Muscle of leg (tissue), 11 donors: ENCODE data around the gene ZBTB22. TPM values are rescaled to one million over a fixed set of nuclear protein-coding genes. Genes with fewer than 3 reads are reported as not detected.
A peak's percentile ranks its signal among the peaks of the same experiment; 100 is the strongest.
"Not testable (repeated sequence)": the region's sequence is repeated elsewhere in the genome, so short reads cannot be mapped to it uniquely, and the experiment has no call there.

ENCODE experiments used
- DNase-seq: peaks from one replicate; pipeline ENCODE4 v3.0.0; 2013
- H3K27ac ChIP-seq: one replicate; pipeline ENCODE4 v1.5.1; 2013; ENCODE audit warnings: mild to moderate bottlenecking, low read length, control low read depth
- H3K27me3 ChIP-seq: one replicate; pipeline ENCODE4 v1.6.1; 2013; ENCODE audit warnings: low read length; ENCODE audit not compliant: control insufficient read depth, insufficient read depth
- H3K36me3 ChIP-seq: one replicate; pipeline ENCODE4 v1.6.1; 2013; ENCODE audit warnings: low read length; ENCODE audit not compliant: control insufficient read depth, insufficient read depth
- H3K4me1 ChIP-seq: one replicate; pipeline ENCODE4 v1.6.1; 2013; ENCODE audit warnings: low read length; ENCODE audit not compliant: control insufficient read depth, insufficient read depth
- H3K4me3 ChIP-seq: one replicate; pipeline ENCODE4 v1.5.1; 2013; ENCODE audit warnings: low read length, control low read depth
- H3K9me3 ChIP-seq: replicated peaks from 2 replicates; pipeline ENCODE4 v1.6.1; 2013; ENCODE audit warnings: low read depth, low read length; ENCODE audit not compliant: control insufficient read depth
- WGBS: methylation state at CpG from one replicate; pipeline ENCODE4 v1.1.5; 2013; ENCODE audit warnings: missing lambda C conversion rate; ENCODE audit not compliant: insufficient coverage; 5-methylcytosine and 5-hydroxymethylcytosine counted together
- polyA plus RNA-seq, 8 donors: library from polyadenylated mRNA; unstranded; fragments of 120-200 nt; gene quantifications; one replicate each; pipeline versions ENCODE4 v1.2.1 to v1.2.3, GENCODE V29; 2013; ENCODE audit warnings: inconsistent platforms in 1 of 8, low replicate concordance in 1 of 8; ENCODE audit not compliant: insufficient read length in 8 of 8, insufficient read depth in 1 of 8
- total RNA-seq: library from RNA; stranded (reverse); fragments of 120-200 nt; gene quantifications from one replicate; pipeline ENCODE4 v1.2.4, GENCODE V29; 2013

ZBTB22 gene
- total and polyA plus RNA-seq, 9 donors = 13.7 to 18.6 (median 15.8) TPM

- DNase-seq = no peak
- peaks cover 17% of the 10 kb centered on the region for H3K4me1 ChIP-seq
- no peaks in the 10 kb centered on the region for H3K9me3 ChIP-seq
- H3K36me3 ChIP-seq = peaks cover 67% of the 10 kb centered on the region
- H3K27ac ChIP-seq = no peak overlapping the region
- no peak overlapping the region for H3K4me3 ChIP-seq
- H3K27me3 ChIP-seq = no peaks in the 10 kb centered on the region
- 92% methylated on average over 6 of the region's 6 CpGs for WGBS
These were observed 37.0 kb downstream of the ZBTB22 start for GRCh38 chr6:33280539-33280938.

- H3K9me3 ChIP-seq = no peaks in the 10 kb centered on the region
- H3K4me3 ChIP-seq = no peak overlapping the region
- peaks cover 72% of the 10 kb centered on the region for H3K36me3 ChIP-seq
- H3K27ac ChIP-seq = no peak overlapping the region
- 0% methylated on average over 2 of the region's 5 CpGs for WGBS
- no peaks in the 10 kb centered on the region for H3K27me3 ChIP-seq
- no peak for DNase-seq
- peaks cover 20% of the 10 kb centered on the region for H3K4me1 ChIP-seq
These were observed 37.5 kb downstream of the ZBTB22 start for GRCh38 chr6:33279971-33280511.

GRCh38 chr6:33279257-33279695 is 38.3 kb downstream of the ZBTB22 start:
- 73% methylated on average over 7 of the region's 13 CpGs for WGBS
- DNase-seq = no peak
- peaks cover 73% of the 10 kb centered on the region for H3K36me3 ChIP-seq
- no peak overlapping the region for H3K27ac ChIP-seq
- peaks cover 27% of the 10 kb centered on the region for H3K4me1 ChIP-seq
- no peaks in the 10 kb centered on the region for H3K9me3 ChIP-seq
- H3K4me3 ChIP-seq = no peak overlapping the region
- no peaks in the 10 kb centered on the region for H3K27me3 ChIP-seq

GRCh38 chr6:33278810-33279209 is 38.7 kb downstream of the ZBTB22 start:
- peaks cover 73% of the 10 kb centered on the region for H3K36me3 ChIP-seq
- H3K4me3 ChIP-seq = no peak overlapping the region
- peaks cover 32% of the 10 kb centered on the region for H3K4me1 ChIP-seq
- H3K27me3 ChIP-seq = no peaks in the 10 kb centered on the region
- H3K9me3 ChIP-seq = no peaks in the 10 kb centered on the region
- no peak overlapping the region for H3K27ac ChIP-seq
- no CpG with 5 or more reads among the region's 3 CpGs for whole genome bisulfite sequencing
- DNase-seq = no peak

- no peak for DNase-seq
- 36% methylated on average over 2 of the region's 9 CpGs for WGBS
- H3K4me1 ChIP-seq = peaks cover 36% of the 10 kb centered on the region
- H3K36me3 ChIP-seq = peaks cover 73% of the 10 kb centered on the region
- no peaks in the 10 kb centered on the region for H3K27me3 ChIP-seq
- H3K4me3 ChIP-seq = no peak overlapping the region
- H3K9me3 ChIP-seq = no peaks in the 10 kb centered on the region
- no peak overlapping the region for H3K27ac ChIP-seq
These were observed 39.2 kb downstream of the ZBTB22 start for GRCh38 chr6:33278392-33278741.

- H3K4me1 ChIP-seq = peaks cover 41% of the 10 kb centered on the region
- DNase-seq = no peak
- H3K27me3 ChIP-seq = no peaks in the 10 kb centered on the region
- no peaks in the 10 kb centered on the region for H3K9me3 ChIP-seq
- H3K4me3 ChIP-seq = peak overlapping the region; percentile 62
- H3K36me3 ChIP-seq = peaks cover 74% of the 10 kb centered on the region
- H3K27ac ChIP-seq = peak overlapping the region; percentile 89
- whole genome bisulfite sequencing = 40% methylated on average over 30 of the region's 39 CpGs
These were observed 39.7 kb downstream of the ZBTB22 start for GRCh38 chr6:33277663-33278391.

- 2% methylated on average over 80 of the region's 80 CpGs for WGBS
- no peaks in the 10 kb centered on the region for H3K9me3 ChIP-seq
- peak within 1 kb of the TSS; percentile 62 for H3K4me3 ChIP-seq
- H3K27me3 ChIP-seq = no peaks in the 10 kb centered on the region
- peaks cover 70% of the 10 kb centered on the region for H3K36me3 ChIP-seq
- peak; percentile 81 for DNase-seq
- peak within 1 kb of the TSS; percentile 89 for H3K27ac ChIP-seq
- H3K4me1 ChIP-seq = peaks cover 47% of the 10 kb centered on the region
These were observed 40.5 kb downstream of the ZBTB22 start, which contains the start of gene B3GALT4 for GRCh38 chr6:33276864-33277662. B3GALT4 (plus strand) TSS chr6:33277123; CDS start chr6:33277420, 297 bp downstream.

- H3K36me3 ChIP-seq = peaks cover 66% of the 10 kb centered on the region
- H3K27me3 ChIP-seq = no peaks in the 10 kb centered on the region
- H3K27ac ChIP-seq = peak overlapping the region; percentile 62
- H3K9me3 ChIP-seq = no peaks in the 10 kb centered on the region
- no peak for DNase-seq
- peaks cover 47% of the 10 kb centered on the region for H3K4me1 ChIP-seq
- H3K4me3 ChIP-seq = peak overlapping the region; percentile 43
These were observed 41.0 kb downstream of the ZBTB22 start for GRCh38 chr6:33276581-33276863.

GRCh38 chr6:33275795-33276580 is 41.6 kb downstream of the ZBTB22 start:
- H3K27ac ChIP-seq, H3K27me3 ChIP-seq, DNase-seq, H3K9me3 ChIP-seq: not testable (repeated sequence)
- H3K36me3 ChIP-seq = peaks cover 66% of the 10 kb centered on the region
- H3K4me3 ChIP-seq = peak overlapping the region; percentile 43
- 58% methylated on average over 6 of the region's 16 CpGs for WGBS
- peaks cover 49% of the 10 kb centered on the region for H3K4me1 ChIP-seq
